Muscle of back (tissue), 11 donors: ENCODE measurements around the gene TNXB. TPM values are rescaled to one million over a fixed set of nuclear protein-coding genes. Genes with fewer than 3 reads are reported as not detected.

ENCODE experiments used
- DNase-seq, 3 donors: peaks; one replicate each; pipeline versions ENCODE4 v3.0.0 to v3.0.0-alpha.2; 2013
- polyA plus RNA-seq, 10 donors: library from polyadenylated mRNA; unstranded; fragments of 120-200 nt; gene quantifications; one replicate each; pipeline ENCODE4 v1.2.1, GENCODE V29; 2013; ENCODE audit not compliant: insufficient read length in 10 of 10

The TNXB gene
- polyA plus RNA-seq, 10 donors = 87.2 to 269 (median 143) TPM

DNA sequence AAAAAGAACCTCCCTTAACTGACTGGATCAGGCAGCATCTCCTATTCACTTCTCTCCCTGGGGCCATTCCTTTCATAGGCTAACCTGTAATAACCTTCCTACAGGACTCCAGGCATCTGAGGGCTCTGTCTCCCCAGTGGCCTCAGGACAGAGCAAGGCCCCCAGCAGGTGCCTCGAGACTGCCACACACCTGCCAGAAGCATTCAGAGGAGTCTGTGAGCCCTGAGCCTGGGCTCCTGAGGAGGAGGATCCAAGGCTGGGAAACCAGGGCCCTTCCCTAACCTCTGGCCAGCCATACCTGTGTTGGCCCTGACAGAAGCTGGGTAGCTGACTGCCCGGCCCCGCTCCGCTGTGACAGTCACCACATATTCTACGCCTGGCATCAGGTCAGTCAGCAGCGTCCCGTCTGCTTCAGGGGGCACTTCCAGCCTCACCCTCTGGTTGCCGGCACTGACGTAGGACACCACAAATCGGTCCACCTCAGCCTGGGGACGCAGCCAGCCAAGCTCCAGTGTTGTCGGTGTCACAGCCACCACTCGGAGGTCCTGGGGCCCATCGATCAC is 20.6 kb downstream of the TNXB start:
- no peak for DNase-seq

DNA sequence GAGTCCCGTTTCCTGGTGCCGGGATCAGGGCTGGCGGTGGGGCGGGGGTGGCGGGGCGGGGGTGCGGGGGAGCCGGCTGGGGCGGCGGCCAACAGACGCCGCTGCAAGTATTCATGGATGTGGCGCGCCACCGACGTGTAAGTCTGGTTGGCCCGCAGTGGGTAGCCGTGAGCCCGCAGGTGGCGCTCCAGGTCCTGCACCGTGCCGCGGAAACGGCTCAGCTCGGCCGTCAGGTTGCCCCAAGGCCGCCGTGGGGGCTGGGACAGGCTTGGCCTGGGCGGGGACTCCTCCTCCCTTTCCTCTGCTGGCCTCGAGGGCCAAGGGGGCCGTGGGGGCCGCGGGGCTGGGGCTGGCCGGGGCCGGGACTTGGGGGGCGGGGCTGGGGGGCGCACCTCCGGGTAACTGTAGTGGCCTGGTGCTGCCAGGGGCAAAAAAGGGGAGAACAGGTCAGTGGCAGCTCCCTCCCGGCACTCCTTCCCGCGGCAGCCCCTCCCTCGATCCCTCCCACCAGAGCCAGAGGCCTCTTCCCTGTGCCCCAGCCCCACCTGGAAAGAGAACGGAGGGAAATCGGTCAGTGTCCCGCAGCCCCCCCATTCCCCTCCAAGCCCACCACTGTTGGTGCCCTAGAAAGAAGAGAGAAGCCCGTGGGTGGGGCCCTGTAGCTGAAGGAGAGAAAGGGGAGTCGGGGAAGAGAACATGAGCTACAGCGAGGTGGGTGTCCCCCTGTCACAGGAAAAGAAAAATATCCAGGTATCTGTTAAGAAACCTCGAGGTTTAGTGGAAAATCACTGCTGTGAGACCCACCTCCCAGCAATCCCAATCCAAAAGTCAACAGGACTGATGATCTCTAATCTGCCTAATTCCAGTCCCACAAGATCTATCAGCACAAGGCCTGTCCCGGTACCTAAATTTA is 21.3 kb downstream of the TNXB start:
- peak in 2 of 3 donors; percentile 61 to 86 for DNase-seq

DNA sequence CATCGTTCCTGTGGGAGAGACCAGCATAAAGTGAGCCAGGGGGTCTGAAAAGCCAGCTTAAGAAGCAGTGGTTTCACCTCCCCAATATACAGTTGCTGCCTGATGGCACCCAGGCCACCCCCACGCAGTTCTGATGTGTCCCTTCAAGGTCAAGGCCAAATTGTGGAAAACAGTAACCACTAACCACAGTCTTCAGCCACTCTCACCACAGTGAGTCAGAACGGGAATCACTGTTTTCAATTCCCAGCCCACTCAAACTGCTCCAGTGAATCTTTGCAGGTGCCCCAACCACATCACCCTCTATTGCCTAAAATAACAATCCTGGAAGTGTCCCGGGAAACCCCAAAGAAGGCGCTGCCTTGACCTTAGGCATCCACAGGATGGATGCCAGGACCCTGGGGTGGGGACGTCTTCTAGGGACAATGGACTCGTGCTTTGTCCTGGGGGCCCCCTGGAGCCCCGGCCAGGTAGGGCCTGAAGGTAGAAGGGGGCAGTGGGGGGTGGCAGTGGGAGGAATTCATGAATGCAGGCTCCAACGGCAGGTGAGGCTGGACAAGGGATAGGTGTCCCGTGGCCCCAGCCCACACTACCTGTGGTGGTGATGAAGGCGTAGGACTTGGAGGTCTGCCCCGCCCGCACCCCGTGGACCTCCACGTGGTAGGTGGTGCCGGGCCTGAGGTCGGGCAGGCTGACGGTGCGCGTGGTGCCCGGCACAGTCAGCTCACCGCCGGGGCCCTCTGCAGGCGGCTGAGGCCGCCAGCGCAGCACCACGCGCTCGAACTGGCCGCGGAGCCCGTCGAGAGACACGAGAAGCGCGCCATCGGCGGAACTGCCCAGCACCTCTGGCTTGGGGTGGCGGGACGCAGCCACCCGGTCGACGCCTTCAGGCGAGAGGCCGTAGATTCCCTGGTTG is 22.2 kb downstream of the TNXB start:
- no peak for DNase-seq

DNA sequence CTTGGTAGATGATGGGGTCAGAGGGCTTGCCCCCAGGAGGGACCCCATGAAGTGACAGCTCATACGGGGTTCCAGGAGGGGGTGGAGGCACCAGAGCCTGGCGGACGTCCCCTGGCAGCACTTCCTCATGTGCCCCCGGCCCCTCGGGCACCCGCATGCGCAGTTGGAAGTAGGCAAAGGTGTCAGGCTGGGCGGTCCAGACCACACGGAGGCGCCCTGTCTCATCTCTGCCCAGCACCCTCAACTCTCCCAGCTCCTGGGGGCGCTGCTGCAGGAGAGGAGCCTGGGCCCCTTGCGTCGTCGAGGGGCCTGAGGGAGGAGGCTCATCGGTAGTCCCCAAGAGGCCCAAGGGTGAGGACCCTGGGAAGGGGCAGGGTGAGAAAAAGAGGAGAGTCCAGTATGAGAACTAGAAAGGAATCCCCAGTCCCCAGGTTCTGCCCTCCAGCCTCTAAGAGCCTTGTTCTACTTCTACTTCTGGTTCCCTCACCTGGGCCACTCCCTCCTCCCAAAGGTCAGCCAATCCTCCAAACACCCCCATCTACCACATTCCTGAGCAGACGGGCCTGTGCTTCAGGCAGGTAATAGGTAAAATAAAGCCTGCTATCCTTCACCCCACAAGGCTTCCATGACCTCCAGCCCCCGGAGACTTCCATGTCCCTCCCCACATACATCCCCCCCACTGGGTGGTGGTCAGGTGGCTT is 23.2 kb downstream of the TNXB start:
- DNase-seq = no peak

DNA sequence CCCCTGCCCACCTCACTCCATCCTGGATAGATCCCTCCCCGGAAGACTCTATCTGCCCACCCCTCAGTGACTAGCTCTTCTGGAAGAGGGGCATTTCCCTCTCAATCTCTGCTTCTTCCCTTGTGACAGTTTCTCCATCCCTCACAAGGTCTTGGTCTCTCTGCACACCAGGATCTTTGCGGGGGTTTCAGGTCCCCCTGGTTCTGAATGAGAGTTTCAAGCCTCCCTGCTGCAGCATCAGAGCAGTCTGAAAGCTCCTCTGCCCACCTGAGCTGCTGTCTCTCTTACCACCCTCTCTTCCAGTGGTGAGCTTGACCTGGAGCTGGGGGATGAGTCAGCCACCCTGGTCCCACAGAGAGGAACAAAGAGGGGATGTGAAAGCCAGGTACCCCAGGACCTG is 24.4 kb downstream of the TNXB start:
- no peak for DNase-seq

DNA sequence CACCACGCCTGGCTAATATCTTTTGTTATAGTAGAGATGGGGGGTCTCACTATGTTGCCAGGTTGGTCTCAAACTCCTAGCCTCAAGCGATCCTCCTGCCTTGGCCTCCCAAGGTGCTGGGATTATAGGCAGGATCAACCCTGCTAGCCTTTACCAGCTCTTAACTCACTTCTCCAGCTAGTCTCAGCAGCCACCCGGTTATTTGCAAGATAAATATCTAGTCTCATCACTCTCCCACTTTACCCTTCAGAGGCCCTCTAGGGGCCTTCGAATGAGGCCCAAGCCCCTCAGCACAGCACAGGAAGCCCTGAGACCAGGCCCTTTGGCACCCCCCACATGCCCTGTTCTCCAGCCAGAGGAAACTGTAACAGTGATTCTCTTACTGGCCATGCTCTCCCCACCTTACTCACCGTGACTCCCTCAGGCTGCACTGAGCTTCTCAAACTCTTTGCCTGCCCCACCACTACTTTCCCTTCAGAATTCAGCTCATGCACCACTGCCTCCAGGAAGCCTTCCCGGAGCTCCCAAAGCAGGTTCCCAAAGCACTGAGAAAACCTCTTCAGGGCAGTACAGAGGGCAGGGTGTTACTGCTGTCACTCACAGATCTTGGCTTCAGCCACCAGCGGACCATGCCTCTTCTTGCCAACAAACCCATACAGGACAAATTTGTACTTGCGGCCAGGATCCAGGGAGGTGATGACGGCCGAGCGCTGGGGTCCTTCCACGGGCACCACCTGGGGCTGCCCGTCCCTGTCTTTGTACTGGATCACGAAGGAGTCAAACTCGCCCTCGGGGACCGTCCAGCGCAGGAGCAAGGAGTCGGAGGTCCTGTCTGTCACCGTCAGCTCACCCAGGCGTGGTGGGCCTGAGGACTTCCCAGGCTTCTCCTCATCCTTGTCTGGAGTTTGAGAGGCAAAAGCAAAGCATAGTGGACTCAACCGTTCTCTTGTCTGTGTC is 25.0 kb downstream of the TNXB start:
- no peak for DNase-seq

DNA sequence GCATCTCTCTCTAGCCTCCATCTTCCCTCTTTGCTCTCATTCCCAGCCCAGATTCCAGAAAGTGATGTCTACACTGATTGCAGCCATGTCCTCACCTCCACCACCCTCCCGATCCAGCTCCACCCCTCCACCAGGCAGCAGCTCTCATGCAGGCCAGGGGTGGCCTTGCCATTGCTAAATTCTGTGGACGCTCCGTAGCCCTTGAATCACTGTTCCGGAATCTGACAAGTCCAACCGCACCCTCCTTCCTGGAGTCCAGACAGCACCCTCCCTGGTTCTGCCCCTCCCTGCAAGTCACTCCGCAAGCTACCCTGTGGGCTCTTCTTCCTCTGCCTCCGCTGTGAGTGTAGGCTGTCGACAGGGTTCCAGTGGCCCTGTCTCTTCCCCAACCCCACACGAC is 26.2 kb downstream of the TNXB start:
- peak in 1 of 3 donors; percentile 61 for DNase-seq

DNA sequence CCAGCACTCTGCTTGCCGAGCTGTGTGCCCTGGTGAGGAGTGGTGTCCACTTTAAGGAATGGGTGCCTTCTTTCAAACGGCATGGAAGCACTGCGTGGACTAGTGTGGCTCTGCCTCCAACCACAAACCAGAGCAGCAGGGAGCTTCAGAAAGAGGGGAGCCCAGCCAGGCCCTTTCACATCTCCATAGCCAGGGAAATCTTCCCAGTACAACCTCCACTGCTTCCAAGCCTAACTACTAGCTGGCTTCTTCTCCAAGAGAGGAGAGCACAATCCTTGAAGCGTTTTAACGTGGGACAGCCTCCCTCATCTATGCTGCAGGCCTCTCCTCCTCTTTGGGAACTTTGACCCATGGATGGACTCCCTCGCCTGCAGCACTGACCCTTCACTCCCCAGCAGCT is 26.7 kb downstream of the TNXB start:
- DNase-seq = peak in 2 of 3 donors; percentile 75 to 87

DNA sequence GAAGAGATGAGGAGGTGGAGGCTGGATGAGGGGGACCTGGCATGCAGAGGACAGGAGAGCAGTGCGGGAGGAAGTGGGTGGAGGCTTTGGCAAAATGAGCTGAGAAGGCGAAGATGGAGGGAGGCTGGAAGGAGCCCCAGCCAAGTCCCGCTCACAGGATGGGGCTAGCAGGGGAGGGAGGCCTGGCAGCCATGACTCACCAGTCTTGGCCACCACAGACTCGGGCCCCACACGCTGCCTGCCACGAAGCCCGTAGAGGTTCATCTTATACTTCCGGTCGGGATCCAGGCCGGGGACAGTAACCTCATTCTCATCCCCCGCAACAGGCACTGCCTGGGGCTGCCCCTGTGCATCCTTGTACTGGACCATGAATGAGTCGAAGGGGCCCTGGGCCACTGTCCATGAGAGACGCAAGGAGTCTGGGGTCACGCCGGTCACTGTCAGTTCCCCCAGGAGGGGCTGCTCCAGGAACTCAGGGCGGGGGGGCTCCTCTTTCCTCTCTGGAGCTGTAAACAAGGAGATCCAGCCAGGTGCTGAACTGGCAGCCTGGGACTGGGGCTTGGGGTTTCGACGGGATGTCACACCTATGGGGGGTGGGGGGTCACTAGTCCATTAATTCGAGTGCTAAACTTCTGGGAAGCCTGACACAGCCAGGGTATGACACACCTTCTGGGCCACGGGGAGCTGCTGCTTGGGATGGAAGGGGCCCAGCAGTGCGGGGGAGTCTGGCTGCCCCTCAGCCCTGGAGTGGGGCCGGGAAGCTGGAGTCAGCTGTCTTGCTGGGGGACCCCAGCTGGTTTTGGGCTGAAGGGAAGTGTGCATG is 27.8 kb downstream of the TNXB start:
- DNase-seq = peak; percentile 75 to 88 (median 77)

DNA sequence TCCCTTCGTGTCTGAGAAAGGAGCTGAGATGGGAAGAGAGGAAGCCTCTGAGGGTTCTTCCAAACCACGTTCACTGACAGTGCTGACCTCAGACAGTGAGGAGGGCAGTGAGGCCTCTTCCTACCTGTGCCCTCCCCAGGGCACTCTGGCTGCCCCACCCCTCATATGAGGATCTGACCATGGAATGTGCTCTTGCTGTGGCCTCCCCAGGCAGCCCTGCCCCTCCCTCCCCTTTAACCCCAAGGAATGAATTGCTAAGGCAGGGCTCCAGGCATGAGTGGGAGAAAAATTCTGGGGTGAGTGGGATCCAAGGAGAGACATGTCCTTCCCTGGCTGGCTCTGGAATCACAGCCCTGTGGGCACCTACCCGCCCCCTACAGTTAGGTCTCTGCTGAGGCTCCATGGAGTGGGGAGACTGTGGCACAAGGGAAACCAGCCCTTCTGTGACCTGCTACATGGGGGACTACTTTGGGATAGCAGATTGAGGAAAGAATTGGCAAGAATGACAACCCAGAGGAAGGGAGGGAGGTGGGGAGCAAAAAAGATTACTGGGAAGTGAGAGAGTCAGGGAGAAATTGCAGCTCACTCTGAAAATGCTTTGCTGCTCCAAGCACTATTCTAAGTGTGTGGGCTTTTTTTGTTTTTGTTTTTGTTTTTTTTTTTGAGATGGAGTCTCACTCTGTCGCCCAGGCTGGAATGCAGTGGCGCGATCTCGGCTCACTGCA is 29.4 kb downstream of the TNXB start:
- DNase-seq = peak in 1 of 3 donors; percentile 38

DNA sequence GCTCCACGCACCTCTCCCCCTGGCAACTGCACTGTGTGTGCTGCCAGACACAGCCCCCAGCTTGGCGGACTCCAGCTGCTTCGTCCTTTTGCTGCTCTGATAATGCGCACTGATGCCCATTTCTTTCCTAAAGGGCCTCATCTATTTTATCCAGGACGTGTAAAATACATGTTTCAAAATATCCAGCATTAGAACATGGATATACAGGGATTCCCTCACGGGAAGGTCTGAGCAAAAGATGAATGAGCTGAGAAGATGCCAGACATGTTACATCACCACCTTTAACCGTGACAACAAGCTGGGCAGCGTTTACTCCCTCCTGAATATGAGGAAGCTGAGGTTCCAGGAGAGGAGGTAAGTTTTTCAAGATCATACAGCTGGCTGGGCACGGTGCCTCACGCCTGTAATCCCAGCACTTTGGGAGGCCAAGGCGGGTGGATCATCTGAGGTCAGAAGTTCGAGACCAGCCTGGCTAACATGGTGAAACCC is 32.8 kb downstream of the TNXB start:
- DNase-seq = peak; percentile 74 to 89 (median 86)

DNA sequence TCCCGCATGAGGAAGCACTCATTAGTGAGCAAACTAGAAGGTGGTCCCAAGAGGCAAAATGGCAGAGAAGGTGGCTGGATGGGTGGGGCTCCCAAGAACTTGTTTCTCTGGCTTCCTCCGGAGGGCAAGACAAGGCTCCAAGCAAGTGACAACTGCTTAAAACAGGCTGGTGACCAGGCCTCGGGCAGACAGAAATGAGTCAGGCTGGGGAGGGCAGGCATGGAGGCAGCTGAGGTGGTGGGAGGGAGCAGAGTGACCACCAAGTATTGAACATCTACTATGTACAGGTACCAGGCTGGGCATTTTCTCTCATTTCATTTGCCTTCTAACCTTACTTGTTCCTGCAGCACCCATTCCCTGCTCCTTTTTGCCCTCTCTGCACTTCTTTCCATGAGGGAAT is 33.4 kb downstream of the TNXB start:
- DNase-seq = no peak

DNA sequence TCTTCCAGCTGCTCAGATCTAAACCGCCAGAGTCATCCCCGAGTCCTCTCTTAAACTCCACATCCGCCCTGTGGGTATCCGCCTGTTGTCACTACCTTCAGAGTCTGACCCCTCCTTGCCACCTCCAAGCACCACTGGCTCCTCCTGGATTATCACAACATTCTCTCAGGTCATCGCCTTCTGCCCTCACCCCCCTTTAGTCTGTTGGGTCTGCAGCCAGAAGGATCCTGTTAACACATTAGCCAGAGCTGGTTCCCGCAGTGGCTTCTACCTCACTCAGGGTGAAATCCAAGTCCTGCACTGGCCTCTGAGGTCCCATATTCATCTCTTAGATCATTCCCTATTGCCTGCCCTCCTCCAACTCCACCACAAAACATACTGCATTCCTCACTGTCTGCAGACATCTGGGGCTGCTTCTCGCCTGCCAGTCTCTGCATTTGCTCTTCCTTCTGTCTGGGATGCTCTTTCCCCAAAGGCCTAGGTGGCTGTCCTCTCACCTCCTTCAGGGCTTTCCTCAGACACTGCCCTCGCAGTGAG is 34.1 kb downstream of the TNXB start:
- no peak for DNase-seq

DNA sequence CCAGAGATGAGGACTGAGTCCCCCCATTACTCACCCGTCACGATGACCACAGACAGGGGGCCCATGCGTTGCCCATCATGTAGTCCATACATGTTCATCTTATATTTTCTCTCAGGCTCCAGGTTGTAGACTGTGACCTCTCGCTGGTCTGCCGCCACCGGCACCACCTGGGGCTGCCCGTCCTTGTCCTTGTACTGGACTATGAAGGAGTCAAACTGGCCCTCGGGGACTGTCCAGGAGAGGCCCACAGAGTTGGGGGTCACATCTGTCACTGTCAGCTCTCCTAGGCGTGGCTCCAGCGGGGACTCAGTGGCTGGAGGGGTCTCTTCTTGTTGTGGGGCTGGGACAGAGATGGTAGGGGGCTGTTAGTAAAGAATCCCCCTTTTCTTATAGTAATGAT is 35.5 kb downstream of the TNXB start:
- no peak for DNase-seq

DNA sequence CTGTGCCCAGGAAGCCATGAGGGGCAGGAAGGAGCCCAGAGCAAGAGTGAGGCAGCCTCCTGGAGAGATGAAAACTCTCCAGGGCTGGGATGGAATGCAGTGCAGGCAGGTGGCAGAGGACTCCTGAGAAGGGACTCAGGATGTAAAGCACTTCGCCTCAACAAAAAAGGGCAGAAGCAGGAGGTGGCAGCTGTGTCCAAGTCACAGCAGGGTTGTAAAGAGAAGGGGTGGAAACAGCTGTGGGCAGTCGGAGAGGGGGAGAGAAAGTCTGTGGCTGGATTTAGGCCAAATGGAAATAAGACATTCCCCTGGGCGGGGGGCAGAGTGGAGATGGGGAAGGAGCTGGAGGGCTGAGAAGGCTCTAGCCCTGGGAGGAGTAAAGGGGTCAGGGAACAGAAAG is 36.0 kb downstream of the TNXB start:
- DNase-seq = peak in 1 of 3 donors; percentile 45

DNA sequence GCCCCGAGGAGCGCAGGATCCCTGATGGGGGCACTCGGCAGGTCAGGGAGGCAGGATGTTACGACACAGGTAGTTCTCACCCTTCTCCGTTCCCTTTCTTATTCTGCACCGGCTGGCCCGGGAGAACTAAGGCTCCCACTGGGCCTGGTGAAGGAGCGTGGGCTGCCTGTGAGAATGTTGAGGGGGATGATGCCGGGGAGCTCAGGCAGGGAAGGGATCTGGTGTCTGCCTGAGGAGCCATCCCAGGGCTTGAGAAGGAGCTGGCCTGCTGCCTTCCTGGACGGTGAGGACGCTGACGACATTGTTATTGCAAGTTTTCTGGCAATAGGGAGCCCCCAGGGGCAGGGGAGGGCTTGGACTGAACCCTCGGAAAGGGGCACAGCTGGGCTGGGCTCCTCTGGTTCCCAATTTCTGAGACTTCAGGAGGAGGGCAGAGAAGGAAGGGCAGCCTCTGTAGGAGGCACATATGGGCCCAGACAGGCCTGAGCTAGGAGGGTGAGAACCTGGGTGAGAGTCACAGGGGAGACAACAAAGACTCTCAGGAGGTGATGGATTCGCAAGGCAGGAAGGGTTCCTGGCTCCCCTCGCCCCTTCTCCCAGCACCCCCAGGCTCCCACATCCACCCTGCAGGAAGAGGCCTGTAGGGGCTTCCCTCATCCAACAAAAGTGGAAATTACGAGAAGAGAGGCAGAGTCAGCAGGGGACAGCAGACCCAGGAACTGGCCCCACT is 38.2 kb downstream of the TNXB start:
- peak in 2 of 3 donors; percentile 86 to 92 for DNase-seq

DNA sequence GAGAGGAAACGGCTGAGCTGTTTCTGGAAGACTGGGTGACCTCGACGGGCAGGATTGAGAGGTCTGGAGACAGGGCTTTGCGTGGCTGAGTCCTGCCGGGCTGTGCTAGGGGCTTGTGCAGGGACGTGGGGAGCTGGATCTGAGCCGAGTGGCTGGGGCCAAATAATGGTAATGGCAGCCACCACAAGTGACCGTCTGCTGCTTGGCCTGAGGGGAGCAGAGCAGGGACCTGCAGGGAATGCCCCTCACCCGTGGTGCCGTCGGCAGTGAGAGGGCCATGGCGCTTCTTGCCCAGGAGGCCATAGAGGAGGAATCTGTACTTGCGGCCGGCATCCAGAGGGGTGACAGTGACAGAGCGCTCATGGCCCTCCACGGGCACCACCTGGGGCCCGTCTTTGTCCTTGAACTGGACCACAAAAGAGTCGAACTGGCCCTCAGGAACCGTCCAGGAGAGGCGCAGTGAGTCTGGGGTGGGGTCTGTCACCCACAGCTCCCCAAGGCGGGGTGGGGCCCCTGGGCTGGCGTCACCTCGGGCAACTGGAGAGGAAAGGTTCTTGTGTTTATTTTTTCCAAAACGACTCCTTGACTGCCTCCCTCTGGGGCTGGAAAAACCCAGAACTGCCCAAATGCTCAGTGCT is 39.1 kb downstream of the TNXB start:
- no peak for DNase-seq
